ENCODE data around the gene DNLZ.

GRCh38 chr9:136351252-136351800 lies 12.2 kb downstream of the DNLZ start:
- TF ChIP-seq CTCF (IDR thresholded peaks at IDR 0.05) (no peak), POLR2A (IDR thresholded peaks at IDR 0.05) (no peak)

Data from thyroid gland (tissue), 4 donors.